Neural crest cell (in vitro differentiated cells): ENCODE data around the gene AMPD3. TPM values are rescaled to one million over a fixed set of nuclear protein-coding genes. Genes with fewer than 3 reads are reported as not detected.

Source experiments
- DNase-seq: peaks from one replicate; pipeline ENCODE4 v3.0.0; 2021; ENCODE audit warnings: low read depth, mixed read lengths, low spot score
- H3K27ac Mint-ChIP-seq: one replicate; pipeline ENCODE4 v1.8.0; 2021; ENCODE audit warnings: mild to moderate bottlenecking, mixed read lengths; ENCODE audit not compliant: unreplicated experiment
- H3K27me3 Mint-ChIP-seq: 2 replicates; pipeline ENCODE4 v1.8.0; 2021; ENCODE audit warnings: low read depth, mild to moderate bottlenecking, mixed read lengths
- H3K36me3 Mint-ChIP-seq: 2 replicates; pipeline ENCODE4 v1.8.0; 2021; ENCODE audit warnings: low read depth, mild to moderate bottlenecking, mixed read lengths
- H3K4me1 Mint-ChIP-seq: 2 replicates; pipeline ENCODE4 v1.8.0; 2021; ENCODE audit warnings: mixed read lengths
- H3K4me3 Mint-ChIP-seq: one replicate; pipeline ENCODE4 v1.8.0; 2021; ENCODE audit warnings: mild to moderate bottlenecking, mixed read lengths
- H3K9me3 Mint-ChIP-seq: 2 replicates; pipeline ENCODE4 v1.8.0; 2021; ENCODE audit warnings: mixed read lengths
- total RNA-seq: library from RNA; stranded (reverse); gene quantifications from 2 replicates; pipeline ENCODE4 v1.2.1, GENCODE V29; 2021
- TF ChIP-seq, protein P1 (sequence below): fragments of 200-600 bp; sonication (generic); conservative IDR thresholded peaks from 2 replicates; pipeline ENCODE4 v1.5.0; 2021; ENCODE audit warnings: antibody characterized with exemption, mild to moderate bottlenecking

The AMPD3 gene
- total RNA-seq, 1 donor from 2014 or later: 2.2 TPM

DNA sequence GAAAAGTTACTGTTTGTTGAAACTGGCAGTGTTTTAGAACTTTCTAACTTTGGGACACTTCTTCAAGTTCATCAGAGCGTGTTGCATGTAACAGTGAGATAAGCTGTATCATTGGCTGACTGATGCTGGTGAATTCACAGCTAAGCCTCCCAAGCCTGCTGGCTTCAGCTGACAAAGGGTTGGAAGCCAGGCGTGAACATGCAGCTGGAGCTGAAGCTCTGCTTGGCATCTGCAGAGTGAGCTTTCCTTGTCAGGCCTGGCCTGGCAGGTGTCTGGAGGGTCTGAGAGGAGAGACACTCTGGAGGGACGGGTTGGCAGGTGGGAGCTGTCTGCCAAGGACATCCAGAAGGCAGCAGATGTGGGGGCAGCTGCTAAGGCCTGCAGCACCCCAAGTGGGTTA, 1.5 kb downstream of the AMPD3 start:
- TF ChIP-seq, protein P1, sequence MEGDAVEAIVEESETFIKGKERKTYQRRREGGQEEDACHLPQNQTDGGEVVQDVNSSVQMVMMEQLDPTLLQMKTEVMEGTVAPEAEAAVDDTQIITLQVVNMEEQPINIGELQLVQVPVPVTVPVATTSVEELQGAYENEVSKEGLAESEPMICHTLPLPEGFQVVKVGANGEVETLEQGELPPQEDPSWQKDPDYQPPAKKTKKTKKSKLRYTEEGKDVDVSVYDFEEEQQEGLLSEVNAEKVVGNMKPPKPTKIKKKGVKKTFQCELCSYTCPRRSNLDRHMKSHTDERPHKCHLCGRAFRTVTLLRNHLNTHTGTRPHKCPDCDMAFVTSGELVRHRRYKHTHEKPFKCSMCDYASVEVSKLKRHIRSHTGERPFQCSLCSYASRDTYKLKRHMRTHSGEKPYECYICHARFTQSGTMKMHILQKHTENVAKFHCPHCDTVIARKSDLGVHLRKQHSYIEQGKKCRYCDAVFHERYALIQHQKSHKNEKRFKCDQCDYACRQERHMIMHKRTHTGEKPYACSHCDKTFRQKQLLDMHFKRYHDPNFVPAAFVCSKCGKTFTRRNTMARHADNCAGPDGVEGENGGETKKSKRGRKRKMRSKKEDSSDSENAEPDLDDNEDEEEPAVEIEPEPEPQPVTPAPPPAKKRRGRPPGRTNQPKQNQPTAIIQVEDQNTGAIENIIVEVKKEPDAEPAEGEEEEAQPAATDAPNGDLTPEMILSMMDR: no peak
- Mint-ChIP-seq H3K27ac (no peak overlapping the region), H3K4me3 (no peak overlapping the region), H3K36me3 (no peaks in the 10 kb centered on the region), H3K27me3 (peaks cover 70% of the 10 kb centered on the region), H3K9me3 (no peaks in the 10 kb centered on the region), H3K4me1 (peaks cover 9% of the 10 kb centered on the region)
- DNase-seq: no peak

GRCh38 chr11:10457901-10458300, 2.8 kb downstream of the AMPD3 start:
- TF ChIP-seq, protein P1: no peak
- no peak overlapping the region for H3K4me3 Mint-ChIP-seq
- H3K9me3 Mint-ChIP-seq: no peaks in the 10 kb centered on the region
- peaks cover 69% of the 10 kb centered on the region for H3K27me3 Mint-ChIP-seq
- DNase-seq: no peak
- peaks cover 9% of the 10 kb centered on the region for H3K4me1 Mint-ChIP-seq
- H3K36me3 Mint-ChIP-seq: peaks cover 2% of the 10 kb centered on the region
- no peak overlapping the region for H3K27ac Mint-ChIP-seq

GRCh38 chr11:10459029-10459970, 4.2 kb downstream of the AMPD3 start:
- Mint-ChIP-seq H3K4me1 (peaks cover 15% of the 10 kb centered on the region), H3K36me3 (peaks cover 2% of the 10 kb centered on the region), H3K27me3 (peaks cover 68% of the 10 kb centered on the region), H3K4me3 (no peak overlapping the region), H3K27ac (no peak overlapping the region), H3K9me3 (no peaks in the 10 kb centered on the region)
- TF ChIP-seq, protein P1: no peak
- no peak for DNase-seq

DNA sequence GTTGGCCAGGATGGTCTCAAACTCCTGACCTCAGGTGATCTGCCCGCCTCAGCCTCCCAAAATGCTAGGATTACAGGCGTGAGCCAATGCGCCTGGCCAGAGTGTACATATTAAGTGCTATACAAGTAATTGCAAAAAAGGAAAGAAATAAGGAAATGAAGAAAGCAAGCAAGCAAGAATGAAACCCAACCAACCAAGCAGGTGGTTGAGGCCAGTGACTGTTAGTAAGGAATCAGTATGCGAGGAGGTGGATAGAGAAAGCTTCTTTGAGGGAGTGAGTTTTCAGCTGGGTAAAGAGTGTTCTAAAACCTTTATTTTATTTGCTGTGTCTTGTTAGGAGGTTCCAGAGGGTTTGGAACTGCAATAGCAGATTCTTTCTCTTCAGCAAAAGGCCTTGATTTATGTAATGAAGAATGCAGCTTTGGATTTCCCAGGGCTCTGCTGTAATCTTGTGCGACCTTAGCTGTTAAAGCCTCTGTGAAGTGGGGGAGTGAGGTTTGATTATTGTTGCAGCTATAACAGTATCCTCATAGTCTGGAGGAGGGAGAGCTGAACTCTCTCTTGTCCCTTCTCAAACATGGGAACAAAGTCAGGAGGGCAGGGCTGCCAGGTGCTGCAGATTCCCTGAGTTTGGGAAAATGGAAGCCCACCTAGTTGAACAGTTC, 5.7 kb downstream of the AMPD3 start:
- peaks cover 2% of the 10 kb centered on the region for H3K36me3 Mint-ChIP-seq
- no peak overlapping the region for H3K27ac Mint-ChIP-seq
- peaks cover 62% of the 10 kb centered on the region for H3K27me3 Mint-ChIP-seq
- no peaks in the 10 kb centered on the region for H3K9me3 Mint-ChIP-seq
- TF ChIP-seq, protein P1: no peak
- DNase-seq: no peak
- H3K4me1 Mint-ChIP-seq: peaks cover 20% of the 10 kb centered on the region
- no peak overlapping the region for H3K4me3 Mint-ChIP-seq

DNA sequence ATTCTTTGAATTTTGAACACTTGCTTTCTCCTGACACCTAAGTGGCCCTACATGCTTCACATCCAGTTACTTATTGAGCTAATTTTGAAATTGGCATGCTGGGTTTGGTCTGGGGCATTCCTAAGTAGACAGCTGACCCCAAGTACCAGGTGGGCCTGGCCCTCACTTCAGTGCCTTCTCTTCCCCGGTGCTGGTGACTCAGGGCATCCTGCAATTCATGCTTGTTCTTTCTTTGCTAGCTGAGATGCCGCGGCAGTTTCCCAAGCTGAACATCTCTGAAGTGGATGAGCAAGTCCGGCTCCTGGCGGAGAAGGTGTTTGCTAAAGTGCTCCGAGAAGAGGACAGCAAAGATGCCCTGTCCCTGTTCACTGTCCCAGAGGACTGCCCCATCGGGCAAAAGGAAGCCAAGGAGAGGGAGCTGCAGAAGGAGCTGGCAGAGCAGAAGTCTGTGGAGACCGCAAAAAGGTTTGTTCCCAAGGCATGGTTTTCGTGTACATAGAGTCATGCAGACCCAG, 6.3 kb downstream of the AMPD3 start:
- Mint-ChIP-seq H3K27ac (no peak overlapping the region), H3K27me3 (peaks cover 56% of the 10 kb centered on the region), H3K4me1 (peaks cover 14% of the 10 kb centered on the region), H3K36me3 (peaks cover 2% of the 10 kb centered on the region), H3K4me3 (no peak overlapping the region), H3K9me3 (no peaks in the 10 kb centered on the region)
- TF ChIP-seq, protein P1: no peak
- DNase-seq: no peak
